GM12878 (cell line): ENCODE results near the gene RASGEF1B.

ENCODE experiments used
- ESRRA ChIP-seq: IDR thresholded peaks from 2 replicates; pipeline ENCODE4 v1.6.1; 2012; ENCODE audit warnings: mild to moderate bottlenecking, low read length, improper control_type of control experiment
- POLR2AphosphoS2 ChIP-seq: IDR thresholded peaks from 2 replicates; pipeline ENCODE4 v1.6.1; 2011; ENCODE audit warnings: low read depth, mild to moderate bottlenecking, low read length, improper control_type of control experiment, moderate library complexity
- SMC3 ChIP-seq: IDR thresholded peaks from 2 replicates; pipeline ENCODE4 v1.6.1; 2011; ENCODE audit warnings: low read length, improper control_type of control experiment, borderline replicate concordance
- SREBF2 ChIP-seq: IDR thresholded peaks from 2 replicates; pipeline ENCODE4 v1.6.1; 2012; ENCODE audit warnings: mild to moderate bottlenecking, low read length

- TF ChIP-seq SREBF2 (no peak), POLR2AphosphoS2 (no peak), SMC3 (no peak), ESRRA (no peak)
Measured at GRCh38 chr4:81447566-81448229, 24.0 kb downstream of the RASGEF1B start.
